NCI-H2081 treated with DMSO at 0.1 percent for 48 hours (cell line): ENCODE measurements around the gene RUBCN.
"Not testable (repeated sequence)": the region's sequence is repeated elsewhere in the genome, so short reads cannot be mapped to it uniquely, and the experiment has no call there.

ENCODE experiments used
- DNase-seq: peaks from one replicate; lab custom pipeline; 2025; lab: John Stamatoyannopoulos, UW

The RUBCN gene

GRCh38 chr3:197734667-197735318 lies 1.9 kb downstream of the RUBCN start:
- no peak for DNase-seq

- no peak for DNase-seq
These were observed 3.7 kb downstream of the RUBCN start for GRCh38 chr3:197733042-197733441.

- DNase-seq = not testable (repeated sequence)
These were observed 5.2 kb downstream of the RUBCN start for GRCh38 chr3:197731483-197731882.

GRCh38 chr3:197730770-197731169 lies 5.9 kb downstream of the RUBCN start:
- DNase-seq = not testable (repeated sequence)

GRCh38 chr3:197730200-197730599 lies 6.5 kb downstream of the RUBCN start:
- DNase-seq = no peak

- DNase-seq = no peak
These were observed 8.2 kb downstream of the RUBCN start for GRCh38 chr3:197728487-197728886.

GRCh38 chr3:197727878-197728277 lies 8.8 kb downstream of the RUBCN start:
- DNase-seq = not testable (repeated sequence)

- no peak for DNase-seq
These were observed 14.0 kb downstream of the RUBCN start for GRCh38 chr3:197722734-197723133.

GRCh38 chr3:197720694-197721093 lies 16.0 kb downstream of the RUBCN start:
- no peak for DNase-seq

GRCh38 chr3:197718891-197719290 lies 17.8 kb downstream of the RUBCN start:
- no peak for DNase-seq

- no peak for DNase-seq
These were observed 22.5 kb downstream of the RUBCN start for GRCh38 chr3:197714251-197714650.

GRCh38 chr3:197713477-197713822 lies 23.3 kb downstream of the RUBCN start:
- no peak for DNase-seq

GRCh38 chr3:197711973-197712707 lies 24.6 kb downstream of the RUBCN start:
- no peak for DNase-seq

GRCh38 chr3:197710965-197711364 lies 25.7 kb downstream of the RUBCN start:
- not testable (repeated sequence) for DNase-seq

GRCh38 chr3:197709135-197709534 lies 27.6 kb downstream of the RUBCN start:
- no peak for DNase-seq

GRCh38 chr3:197706658-197707057 lies 30.0 kb downstream of the RUBCN start:
- no peak for DNase-seq

GRCh38 chr3:197701841-197702240 lies 34.9 kb downstream of the RUBCN start:
- DNase-seq = no peak

GRCh38 chr3:197700095-197700494 lies 36.6 kb downstream of the RUBCN start:
- no peak for DNase-seq

- no peak for DNase-seq
These were observed 39.3 kb downstream of the RUBCN start for GRCh38 chr3:197697355-197697754.

- DNase-seq = no peak
These were observed 42.5 kb downstream of the RUBCN start for GRCh38 chr3:197694251-197694650.

GRCh38 chr3:197692641-197693040 lies 44.1 kb downstream of the RUBCN start:
- no peak for DNase-seq

GRCh38 chr3:197690754-197691153 lies 46.0 kb downstream of the RUBCN start:
- DNase-seq = no peak

- no peak for DNase-seq
These were observed 49.1 kb downstream of the RUBCN start for GRCh38 chr3:197687570-197687969.

- no peak for DNase-seq
These were observed 49.8 kb downstream of the RUBCN start for GRCh38 chr3:197686899-197687298.
